Measurements from ENCODE around the gene RYR3.

DNA sequence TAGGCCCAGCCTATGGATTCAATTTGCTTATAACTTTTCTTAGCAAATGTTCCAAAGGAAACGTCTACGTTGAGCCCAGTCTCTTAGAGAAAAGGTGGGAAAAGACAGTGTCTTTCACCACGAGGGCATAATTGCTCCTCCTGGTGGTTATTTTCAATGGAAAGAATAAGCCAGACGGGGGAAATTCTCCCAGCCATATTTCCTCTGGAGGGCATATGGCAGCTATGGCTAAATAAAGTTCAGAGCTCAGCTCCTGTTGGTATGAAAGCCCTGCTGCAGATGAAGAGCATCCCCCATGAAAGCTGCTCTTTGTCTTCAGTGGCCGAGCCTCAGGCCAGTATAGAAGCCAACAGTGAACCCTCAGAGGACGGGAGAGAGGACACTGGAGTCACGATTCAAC lies 297.9 kb downstream of the RYR3 start:
- TF ChIP-seq POLR2A (IDR thresholded peaks at IDR 0.05; ENCODE audit: low read length): no peak
- no peak for TF ChIP-seq GATA1 (IDR thresholded peaks at IDR 0.05; ENCODE audit: low read depth, low read length)
